Neural cell (in vitro differentiated cells): ENCODE results near the gene CDH6. TPM values are rescaled to one million over a fixed set of nuclear protein-coding genes. Genes with fewer than 3 reads are reported as not detected.

ENCODE experiments used
- H2AFZ ChIP-seq: fragments of 200-600, 300-800 bp; sonication (generic), shearing (Covaris generic); 2 replicates; pipeline ENCODE4 v1.6.0; 2014; ENCODE audit warnings: low read depth, mild to moderate bottlenecking, antibody characterized with exemption, low read length, moderate library complexity
- H3F3A ChIP-seq: fragments of 200-600 bp; shearing (Covaris generic); 2 replicates; pipeline ENCODE4 v1.6.1; 2016; ENCODE audit warnings: mild to moderate bottlenecking, moderate library complexity, mixed read lengths, antibody characterized with exemption, low read length; ENCODE audit not compliant: insufficient read depth, poor library complexity, severe bottlenecking
- H3K27ac ChIP-seq: fragments of 200-600, 300-800 bp; sonication (generic), shearing (Covaris generic); 2 replicates; pipeline ENCODE4 v1.5.1; 2014; ENCODE audit warnings: mild to moderate bottlenecking, low read length, moderate library complexity
- H3K27me3 ChIP-seq: fragments of 300-800, 200-600 bp; sonication (generic), shearing (Covaris generic); 2 replicates; pipeline ENCODE4 v1.6.0; 2014; ENCODE audit warnings: mild to moderate bottlenecking, low read depth, low read length, moderate library complexity; ENCODE audit not compliant: insufficient read depth
- H3K36me3 ChIP-seq: fragments of 300-800, 200-600 bp; sonication (generic), shearing (Covaris generic); 2 replicates; pipeline ENCODE4 v1.5.1; 2014; ENCODE audit warnings: mild to moderate bottlenecking, antibody characterized with exemption, low read length, moderate library complexity; ENCODE audit not compliant: insufficient read depth
- H3K4me2 ChIP-seq: fragments of 300-800, 200-600 bp; sonication (generic), shearing (Covaris generic); 2 replicates; pipeline ENCODE4 v1.6.0; 2014; ENCODE audit warnings: mild to moderate bottlenecking, low read length
- H3K4me3 ChIP-seq: fragments of 300-800, 200-600 bp; sonication (generic), shearing (Covaris generic); 2 replicates; pipeline ENCODE4 v1.5.1; 2014; ENCODE audit warnings: mild to moderate bottlenecking, low read length, moderate library complexity
- H3K79me2 ChIP-seq: fragments of 200-600 bp; shearing (Covaris generic); replicated peaks from 2 replicates; pipeline ENCODE4 v1.6.0; 2014; ENCODE audit warnings: mild to moderate bottlenecking, low read length, moderate library complexity; ENCODE audit not compliant: insufficient read depth
- H3K9ac ChIP-seq: fragments of 300-800, 200-600 bp; sonication (generic), shearing (Covaris generic); 2 replicates; pipeline ENCODE4 v1.6.1; 2016; ENCODE audit warnings: mild to moderate bottlenecking, low read length, mixed read lengths
- H3K9me2 ChIP-seq: fragments of 200-600 bp; shearing (Covaris generic); 2 replicates; pipeline ENCODE4 v1.6.1; 2016; ENCODE audit warnings: mild to moderate bottlenecking, low read length, mixed read lengths; ENCODE audit not compliant: insufficient read depth
- H3K9me3 ChIP-seq: fragments of 200-600, 300-800 bp; sonication (generic), shearing (Covaris generic); 2 replicates; pipeline ENCODE4 v1.6.1; 2016; ENCODE audit warnings: mild to moderate bottlenecking, mixed run types, low read length, moderate library complexity, mixed read lengths
- H4K20me1 ChIP-seq: fragments of 200-600 bp; shearing (Covaris generic); 2 replicates; pipeline ENCODE4 v1.6.1; 2016; ENCODE audit warnings: mild to moderate bottlenecking, mixed run types; ENCODE audit not compliant: insufficient read depth
- CTCF ChIP-seq: fragments of 450-650 bp; IDR thresholded peaks from 2 replicates; pipeline ENCODE4 v1.5.1; 2014; ENCODE audit warnings: antibody characterized with exemption, mild to moderate bottlenecking, moderate library complexity; ENCODE audit not compliant: poor library complexity, severe bottlenecking
- EP300 ChIP-seq: fragments of 450-650 bp; conservative IDR thresholded peaks from 2 replicates; pipeline ENCODE4 v1.6.1; 2014; ENCODE audit warnings: antibody characterized with exemption, mild to moderate bottlenecking, moderate library complexity; ENCODE audit not compliant: poor library complexity, severe bottlenecking
- EZH2 ChIP-seq: fragments of 200-600, 300-800 bp; shearing (Covaris generic), sonication (generic); IDR thresholded peaks from 2 replicates; pipeline ENCODE4 v1.6.1; 2014; ENCODE audit warnings: antibody characterized with exemption, low read length, borderline replicate concordance, mild to moderate bottlenecking; ENCODE audit not compliant: insufficient read depth, poor library complexity, severe bottlenecking
- MXI1 ChIP-seq: fragments of 450-650 bp; conservative IDR thresholded peaks from 2 replicates; pipeline ENCODE4 v1.6.1; 2014; ENCODE audit warnings: antibody characterized with exemption, mild to moderate bottlenecking; ENCODE audit not compliant: poor library complexity, severe bottlenecking
- POLR2AphosphoS5 ChIP-seq: IDR thresholded peaks from 2 replicates; pipeline ENCODE4 v1.6.1; 2012
- RAD21 ChIP-seq: fragments of 450-650 bp; conservative IDR thresholded peaks from 2 replicates; pipeline ENCODE4 v1.6.1; 2014; ENCODE audit warnings: antibody characterized with exemption, mild to moderate bottlenecking, moderate library complexity
- SMC3 ChIP-seq: fragments of 450-650 bp; conservative IDR thresholded peaks from 2 replicates; pipeline ENCODE4 v1.6.1; 2014; ENCODE audit warnings: antibody characterized with exemption, mild to moderate bottlenecking, moderate library complexity; ENCODE audit not compliant: poor library complexity
- TAF1 ChIP-seq: IDR thresholded peaks from 2 replicates; pipeline ENCODE4 v1.6.1; 2012; ENCODE audit warnings: low read depth
- polyA plus RNA-seq: library from polyadenylated mRNA; depleted of rRNA; stranded (reverse); fragments of >200 nt; gene quantifications from 2 replicates; pipeline ENCODE4 v1.2.3, GENCODE V29; 2014
- TF ChIP-seq, protein P1 (sequence below): IDR thresholded peaks from 2 replicates; pipeline ENCODE4 v1.6.1; 2012; ENCODE audit warnings: borderline replicate concordance

CDH6 gene
- polyA plus RNA-seq, 1 donor from 2014 or later: 2.1 TPM

DNA sequence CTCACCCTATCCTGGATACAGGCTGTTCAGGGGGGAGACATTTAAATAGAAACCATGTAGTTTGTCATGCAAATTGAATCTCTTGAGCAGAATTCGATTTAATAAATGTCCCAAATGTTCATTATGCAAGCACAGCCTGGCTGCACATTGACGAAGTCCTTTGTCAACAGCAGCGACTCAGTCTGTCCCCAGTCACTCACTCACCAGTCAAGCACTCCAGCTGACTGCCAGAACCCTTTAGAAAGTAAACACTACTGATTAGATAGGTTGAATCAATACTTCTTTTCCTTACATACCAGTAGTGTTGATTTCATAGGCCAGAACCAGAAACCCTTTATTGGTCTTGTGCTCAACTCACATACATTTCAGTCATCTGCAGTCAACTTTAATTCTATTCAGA, 27.5 kb downstream of the CDH6 start:
- Histone ChIP-seq H3K9ac (no peak overlapping the region), H3K4me3 (no peak overlapping the region), H2AFZ (no peak overlapping the region), H3K27ac (no peak overlapping the region), H3F3A (no peaks in the 10 kb centered on the region), H3K36me3 (peaks cover 5% of the 10 kb centered on the region), H3K79me2 (no peaks in the 10 kb centered on the region), H3K27me3 (no peaks in the 10 kb centered on the region), H3K9me3 (no peaks in the 10 kb centered on the region), H3K9me2 (no peaks in the 10 kb centered on the region), H4K20me1 (no peaks in the 10 kb centered on the region), H3K4me2 (no peak overlapping the region)
- TF ChIP-seq RAD21 (no peak), SMC3 (no peak), EP300 (no peak), TAF1 (no peak), EZH2 (no peak), POLR2AphosphoS5 (no peak), MXI1 (no peak), CTCF (no peak)
- TF ChIP-seq, protein P1, sequence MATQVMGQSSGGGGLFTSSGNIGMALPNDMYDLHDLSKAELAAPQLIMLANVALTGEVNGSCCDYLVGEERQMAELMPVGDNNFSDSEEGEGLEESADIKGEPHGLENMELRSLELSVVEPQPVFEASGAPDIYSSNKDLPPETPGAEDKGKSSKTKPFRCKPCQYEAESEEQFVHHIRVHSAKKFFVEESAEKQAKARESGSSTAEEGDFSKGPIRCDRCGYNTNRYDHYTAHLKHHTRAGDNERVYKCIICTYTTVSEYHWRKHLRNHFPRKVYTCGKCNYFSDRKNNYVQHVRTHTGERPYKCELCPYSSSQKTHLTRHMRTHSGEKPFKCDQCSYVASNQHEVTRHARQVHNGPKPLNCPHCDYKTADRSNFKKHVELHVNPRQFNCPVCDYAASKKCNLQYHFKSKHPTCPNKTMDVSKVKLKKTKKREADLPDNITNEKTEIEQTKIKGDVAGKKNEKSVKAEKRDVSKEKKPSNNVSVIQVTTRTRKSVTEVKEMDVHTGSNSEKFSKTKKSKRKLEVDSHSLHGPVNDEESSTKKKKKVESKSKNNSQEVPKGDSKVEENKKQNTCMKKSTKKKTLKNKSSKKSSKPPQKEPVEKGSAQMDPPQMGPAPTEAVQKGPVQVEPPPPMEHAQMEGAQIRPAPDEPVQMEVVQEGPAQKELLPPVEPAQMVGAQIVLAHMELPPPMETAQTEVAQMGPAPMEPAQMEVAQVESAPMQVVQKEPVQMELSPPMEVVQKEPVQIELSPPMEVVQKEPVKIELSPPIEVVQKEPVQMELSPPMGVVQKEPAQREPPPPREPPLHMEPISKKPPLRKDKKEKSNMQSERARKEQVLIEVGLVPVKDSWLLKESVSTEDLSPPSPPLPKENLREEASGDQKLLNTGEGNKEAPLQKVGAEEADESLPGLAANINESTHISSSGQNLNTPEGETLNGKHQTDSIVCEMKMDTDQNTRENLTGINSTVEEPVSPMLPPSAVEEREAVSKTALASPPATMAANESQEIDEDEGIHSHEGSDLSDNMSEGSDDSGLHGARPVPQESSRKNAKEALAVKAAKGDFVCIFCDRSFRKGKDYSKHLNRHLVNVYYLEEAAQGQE: no peak

- H3K9me2 ChIP-seq: no peaks in the 10 kb centered on the region
- no peak overlapping the region for H3K4me2 ChIP-seq
- no peaks in the 10 kb centered on the region for H3K79me2 ChIP-seq
- H3K27ac ChIP-seq: no peak overlapping the region
- no peak overlapping the region for H3K9ac ChIP-seq
- H4K20me1 ChIP-seq: no peaks in the 10 kb centered on the region
- H3F3A ChIP-seq: no peaks in the 10 kb centered on the region
- H3K36me3 ChIP-seq: peaks cover 1% of the 10 kb centered on the region
- H2AFZ ChIP-seq: no peak overlapping the region
- no peak for TF ChIP-seq TAF1
- TF ChIP-seq, protein P1: no peak
- no peaks in the 10 kb centered on the region for H3K27me3 ChIP-seq
- H3K9me3 ChIP-seq: no peaks in the 10 kb centered on the region
- H3K4me3 ChIP-seq: no peak overlapping the region
Observed at GRCh38 chr5:31225118-31225517, 31.6 kb downstream of the CDH6 start.
